Thymus (tissue), 11 donors: ENCODE results near the gene SERTAD2. TPM values are rescaled to one million over a fixed set of nuclear protein-coding genes. Genes with fewer than 3 reads are reported as not detected.
A peak's percentile ranks its signal among the peaks of the same experiment; 100 is the strongest.

ENCODE experiments used
- DNase-seq, 9 donors: peaks; one replicate each; pipeline ENCODE4 v3.0.0-alpha.2; 2013; ENCODE audit warnings: low spot score in 9 of 9, low read depth in 6 of 9, missing footprints in 1 of 9
- H3K27ac ChIP-seq, 2 donors: one replicate each; pipeline ENCODE4 v1.5.1; 2013; ENCODE audit warnings: control low read depth in 1 of 2, low read depth in 1 of 2, low read length in 1 of 2, mild to moderate bottlenecking in 1 of 2, moderate library complexity in 1 of 2
- H3K27me3 ChIP-seq, 2 donors: one replicate each; pipeline ENCODE4 v1.5.1; 2013; ENCODE audit warnings: low read length in 1 of 2; ENCODE audit not compliant: control insufficient read depth in 2 of 2, insufficient read depth in 1 of 2
- H3K36me3 ChIP-seq, 2 donors: one replicate each; pipeline ENCODE4 v1.5.1; 2013; ENCODE audit warnings: low read length in 1 of 2, mild to moderate bottlenecking in 1 of 2, moderate library complexity in 1 of 2; ENCODE audit not compliant: control insufficient read depth in 2 of 2, insufficient read depth in 2 of 2
- H3K4me1 ChIP-seq, 2 donors: one replicate each; pipeline ENCODE4 v1.5.1; 2013; ENCODE audit warnings: low read length in 2 of 2; ENCODE audit not compliant: control insufficient read depth in 2 of 2, insufficient read depth in 2 of 2
- H3K4me3 ChIP-seq, 2 donors: one replicate each; pipeline ENCODE4 v1.5.1; 2013; ENCODE audit warnings: low read length in 2 of 2, control low read depth in 1 of 2, mild to moderate bottlenecking in 1 of 2
- H3K9me3 ChIP-seq, 2 donors: one replicate each; pipeline ENCODE4 v1.5.1; 2013; ENCODE audit warnings: low read length in 1 of 2, mild to moderate bottlenecking in 1 of 2; ENCODE audit not compliant: control insufficient read depth in 2 of 2, insufficient read depth in 1 of 2
- WGBS: extraction: QIAGEN DNeasy Blood & Tissue Kit; methylation state at CpG from one replicate; pipeline ENCODE4 v1.1.7; 2013; 5-methylcytosine and 5-hydroxymethylcytosine counted together
- polyA plus RNA-seq: library from polyadenylated mRNA; stranded (reverse); fragments of 200-250 nt; gene quantifications from one replicate; pipeline ENCODE4 v1.2.3, GENCODE V29; 2013
- total RNA-seq: library from RNA; stranded (reverse); fragments of 120-200 nt; gene quantifications from one replicate; pipeline ENCODE4 v1.2.4, GENCODE V29; 2013
- donor health status: healthy.

Gene SERTAD2
- total and polyA plus RNA-seq, 2 donors = 13.3 to 37.6 TPM

- 6% methylated on average over 3 of the region's 3 CpGs for WGBS
- Histone ChIP-seq H3K27ac (peak overlapping the region; percentile 96 to 99), H3K4me1 (peaks cover 50 to 62% of the 10 kb centered on the region in 2 donors), H3K4me3 (peak overlapping the region; percentile 33 to 35), H3K27me3 (no peaks in the 10 kb centered on the region), H3K9me3 (no peaks in the 10 kb centered on the region), H3K36me3 (no peaks in the 10 kb centered on the region)
- peak in 5 of 9 donors; percentile 78 to 93 (median 84) for DNase-seq
Measured at GRCh38 chr2:64666810-64667438, 13.2 kb upstream of the SERTAD2 start.

GRCh38 chr2:64665709-64666108 is 12.0 kb upstream of the SERTAD2 start:
- WGBS = 83% methylated on average over 8 of the region's 8 CpGs
- peaks cover 56 to 63% of the 10 kb centered on the region in 2 donors for H3K4me1 ChIP-seq
- no peaks in the 10 kb centered on the region for H3K9me3 ChIP-seq
- peak overlapping the region; percentile 28 to 50 for H3K4me3 ChIP-seq
- no peaks in the 10 kb centered on the region for H3K36me3 ChIP-seq
- peak overlapping the region; percentile 94 to 99 for H3K27ac ChIP-seq
- no peaks in the 10 kb centered on the region for H3K27me3 ChIP-seq
- DNase-seq = peak in 1 of 9 donors; percentile 58

GRCh38 chr2:64663402-64663801 is 9.7 kb upstream of the SERTAD2 start:
- no peaks in the 10 kb centered on the region for H3K36me3 ChIP-seq
- WGBS = 97% methylated on average over 1 of the region's 1 CpG
- no peaks in the 10 kb centered on the region for H3K9me3 ChIP-seq
- H3K4me3 ChIP-seq = peak overlapping the region in 1 of 2 donors; percentile 29
- no peak for DNase-seq
- H3K27ac ChIP-seq = peak overlapping the region; percentile 48 to 52
- H3K4me1 ChIP-seq = peaks cover 55 to 65% of the 10 kb centered on the region in 2 donors
- H3K27me3 ChIP-seq = no peaks in the 10 kb centered on the region

GRCh38 chr2:64661741-64662169 is 8.0 kb upstream of the SERTAD2 start:
- Histone ChIP-seq H3K27me3 (no peaks in the 10 kb centered on the region), H3K27ac (peak overlapping the region in 1 of 2 donors; percentile 72), H3K9me3 (no peaks in the 10 kb centered on the region), H3K4me3 (peak overlapping the region in 1 of 2 donors; percentile 15), H3K4me1 (peaks cover 54 to 65% of the 10 kb centered on the region in 2 donors), H3K36me3 (no peaks in the 10 kb centered on the region)
- DNase-seq = no peak
- 53% methylated on average over 2 of the region's 2 CpGs for WGBS

- no peak overlapping the region for H3K4me3 ChIP-seq
- no peaks in the 10 kb centered on the region for H3K36me3 ChIP-seq
- WGBS = 11% methylated on average over 2 of the region's 2 CpGs
- H3K4me1 ChIP-seq = peaks cover 51 to 66% of the 10 kb centered on the region in 2 donors
- H3K27me3 ChIP-seq = no peaks in the 10 kb centered on the region
- peak overlapping the region; percentile 25 to 88 for H3K27ac ChIP-seq
- H3K9me3 ChIP-seq = no peaks in the 10 kb centered on the region
- DNase-seq = peak in 2 of 9 donors; percentile 65 to 81
Measured at GRCh38 chr2:64659252-64659651, 5.5 kb upstream of the SERTAD2 start.

- Histone ChIP-seq H3K36me3 (no peaks in the 10 kb centered on the region), H3K27ac (peak overlapping the region; percentile 85 to 92), H3K4me1 (peaks cover 45 to 60% of the 10 kb centered on the region in 2 donors), H3K4me3 (peak overlapping the region in 1 of 2 donors; percentile 1), H3K27me3 (no peaks in the 10 kb centered on the region), H3K9me3 (no peaks in the 10 kb centered on the region)
- 33% methylated on average over 6 of the region's 6 CpGs for WGBS
- no peak for DNase-seq
Measured at GRCh38 chr2:64658269-64658668, 4.6 kb upstream of the SERTAD2 start.

GRCh38 chr2:64657411-64657810 is 3.7 kb upstream of the SERTAD2 start:
- DNase-seq = peak in 1 of 9 donors; percentile 69
- no peaks in the 10 kb centered on the region for H3K36me3 ChIP-seq
- H3K4me3 ChIP-seq = peak overlapping the region in 1 of 2 donors; percentile 1
- H3K9me3 ChIP-seq = no peaks in the 10 kb centered on the region
- H3K4me1 ChIP-seq = peaks cover 38 to 54% of the 10 kb centered on the region in 2 donors
- H3K27ac ChIP-seq = peak overlapping the region; percentile 46 to 92
- no peaks in the 10 kb centered on the region for H3K27me3 ChIP-seq
- WGBS = 37% methylated on average over 2 of the region's 2 CpGs

GRCh38 chr2:64656379-64656778 is 2.7 kb upstream of the SERTAD2 start:
- 96% methylated on average over 2 of the region's 2 CpGs for WGBS
- H3K4me1 ChIP-seq = peaks cover 34 to 60% of the 10 kb centered on the region in 2 donors
- H3K27ac ChIP-seq = peak overlapping the region; percentile 53 to 92
- no peaks in the 10 kb centered on the region for H3K9me3 ChIP-seq
- H3K27me3 ChIP-seq = no peaks in the 10 kb centered on the region
- H3K36me3 ChIP-seq = no peaks in the 10 kb centered on the region
- no peak overlapping the region for H3K4me3 ChIP-seq
- no peak for DNase-seq

- Histone ChIP-seq H3K4me1 (peaks cover 33 to 56% of the 10 kb centered on the region in 2 donors), H3K27me3 (no peaks in the 10 kb centered on the region), H3K36me3 (no peaks in the 10 kb centered on the region), H3K9me3 (no peaks in the 10 kb centered on the region), H3K27ac (peak overlapping the region; percentile 75 to 92), H3K4me3 (peak overlapping the region; percentile 62 to 93)
- peak in 3 of 9 donors; percentile 71 to 88 (median 76) for DNase-seq
- WGBS = 6% methylated on average over 3 of the region's 3 CpGs
Measured at GRCh38 chr2:64655873-64656272, 2.2 kb upstream of the SERTAD2 start.
